ENCODE measurements around the gene SLC35G2.
"Not testable (repeated sequence)": the region's sequence is repeated elsewhere in the genome, so short reads cannot be mapped to it uniquely, and the experiment has no call there.

The SLC35G2 gene

DNA sequence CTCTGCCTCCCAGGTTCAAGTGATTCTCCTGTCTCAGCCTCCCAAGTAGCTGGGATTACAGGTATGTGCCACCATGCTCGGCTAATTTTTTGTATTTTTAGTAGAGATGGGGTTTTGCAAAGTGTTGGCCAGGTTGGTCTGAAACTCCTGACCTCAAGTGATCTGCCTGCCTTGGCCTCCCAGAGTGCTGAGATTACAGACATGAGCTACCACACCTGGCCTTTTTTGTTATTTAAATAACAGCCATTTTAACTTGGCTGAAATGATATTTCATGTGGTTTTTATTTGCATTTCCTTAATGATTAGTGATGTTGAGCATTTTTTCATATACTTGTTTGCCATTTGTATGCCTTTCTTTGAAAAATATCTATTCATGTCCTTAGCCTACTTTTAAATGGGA is 78.2 kb downstream of the SLC35G2 start:
- H3K9ac ChIP-seq (ENCODE audit: low read depth, low read length); H3K9me3 ChIP-seq (ENCODE audit: insufficient read depth, low read depth, low read length); H3K4me3 ChIP-seq (ENCODE audit: low read length); H3K27ac ChIP-seq (ENCODE audit: low read length); H3K27me3 ChIP-seq (ENCODE audit: insufficient read depth, low read length); H3K36me3 ChIP-seq (ENCODE audit: insufficient read depth, low read depth, low read length): not testable (repeated sequence)
- peaks cover 35% of the 10 kb centered on the region for H3K4me1 ChIP-seq (ENCODE audit: insufficient read depth, low read length)

DNA sequence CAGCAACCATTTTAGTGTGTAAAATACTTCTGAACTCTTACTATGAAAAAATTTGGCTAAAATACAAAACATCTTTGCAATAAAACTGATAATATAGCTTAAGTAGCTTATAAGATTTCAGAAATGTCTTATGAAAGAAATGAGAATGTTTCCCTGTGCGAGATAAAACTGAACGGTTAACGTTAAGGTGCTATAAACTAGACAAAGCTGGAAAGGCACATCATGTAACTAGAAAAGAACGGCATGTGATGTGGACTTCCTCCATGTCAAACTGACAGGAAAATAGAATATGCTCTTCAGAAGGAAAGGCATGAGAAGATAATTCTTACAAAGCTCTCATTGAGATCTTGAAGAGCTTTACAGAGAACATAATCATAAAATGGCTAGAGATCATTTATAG is 79.6 kb downstream of the SLC35G2 start:
- H3K27ac ChIP-seq (ENCODE audit: low read length) = no peak overlapping the region
- no peak overlapping the region for H3K9ac ChIP-seq (ENCODE audit: low read depth, low read length)
- no peak overlapping the region for H3K4me3 ChIP-seq (ENCODE audit: low read length)
- H3K27me3 ChIP-seq (ENCODE audit: insufficient read depth, low read length) = no peaks in the 10 kb centered on the region
- peaks cover 38% of the 10 kb centered on the region for H3K4me1 ChIP-seq (ENCODE audit: insufficient read depth, low read length)
- no peaks in the 10 kb centered on the region for H3K9me3 ChIP-seq (ENCODE audit: insufficient read depth, low read depth, low read length)
- 0 out of 2 replicates have a peak, but pooled peaks cover 5% of the 10 kb centered on the region for H3K36me3 ChIP-seq (ENCODE audit: insufficient read depth, low read depth, low read length)

GRCh38 chr3:136898954-136899353 is 80.0 kb downstream of the SLC35G2 start:
- Histone ChIP-seq H3K9me3 (ENCODE audit: insufficient read depth, low read depth, low read length) (no peaks in the 10 kb centered on the region), H3K9ac (ENCODE audit: low read depth, low read length) (no peak overlapping the region), H3K36me3 (ENCODE audit: insufficient read depth, low read depth, low read length) (0 out of 2 replicates have a peak, but pooled peaks cover 5% of the 10 kb centered on the region), H3K27me3 (ENCODE audit: insufficient read depth, low read length) (no peaks in the 10 kb centered on the region), H3K4me3 (ENCODE audit: low read length) (no peak overlapping the region), H3K4me1 (ENCODE audit: insufficient read depth, low read length) (peaks cover 34% of the 10 kb centered on the region), H3K27ac (ENCODE audit: low read length) (no peak overlapping the region)

- H3K27ac ChIP-seq (ENCODE audit: low read length) = no peak overlapping the region
These were observed 80.8 kb downstream of the SLC35G2 start for GRCh38 chr3:136899622-136900158.

GRCh38 chr3:136900694-136901093 is 81.8 kb downstream of the SLC35G2 start:
- H3K4me1 ChIP-seq (ENCODE audit: insufficient read depth, low read length) = peaks cover 34% of the 10 kb centered on the region
- H3K27me3 ChIP-seq (ENCODE audit: insufficient read depth, low read length); H3K9me3 ChIP-seq (ENCODE audit: insufficient read depth, low read depth, low read length); H3K4me3 ChIP-seq (ENCODE audit: low read length); H3K27ac ChIP-seq (ENCODE audit: low read length); H3K36me3 ChIP-seq (ENCODE audit: insufficient read depth, low read depth, low read length); H3K9ac ChIP-seq (ENCODE audit: low read depth, low read length): not testable (repeated sequence)

More at GRCh38 chr3:136899622-136900158, 80.8 kb downstream of the SLC35G2 start:
- Histone ChIP-seq H3K9ac (ENCODE audit: low read depth, low read length) (no peak overlapping the region), H3K4me3 (ENCODE audit: low read length) (no peak overlapping the region), H3K9me3 (ENCODE audit: insufficient read depth, low read depth, low read length) (no peaks in the 10 kb centered on the region), H3K27me3 (ENCODE audit: insufficient read depth, low read length) (no peaks in the 10 kb centered on the region), H3K36me3 (ENCODE audit: insufficient read depth, low read depth, low read length) (0 out of 2 replicates have a peak, but pooled peaks cover 5% of the 10 kb centered on the region), H3K4me1 (ENCODE audit: insufficient read depth, low read length) (peaks cover 34% of the 10 kb centered on the region)

DNA sequence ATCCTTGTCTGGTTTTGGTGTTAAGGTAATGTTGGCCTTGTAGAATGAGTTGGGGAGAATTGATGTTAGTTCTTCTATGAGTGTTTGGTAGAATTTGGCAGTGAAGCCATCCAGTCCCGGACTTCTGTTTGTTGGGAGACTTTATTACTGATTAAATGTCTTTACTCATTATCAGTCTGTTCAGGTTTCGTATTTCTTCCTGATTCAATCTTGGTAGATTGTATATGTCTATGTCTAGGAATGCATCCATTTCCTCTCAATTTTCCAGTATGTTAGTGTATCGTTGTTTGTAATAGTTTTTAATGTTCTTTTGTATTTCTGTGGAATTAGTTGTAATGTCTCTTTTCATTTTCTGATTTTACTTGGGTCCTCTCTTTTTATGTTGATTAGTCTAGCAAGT is 82.5 kb downstream of the SLC35G2 start:
- Histone ChIP-seq H3K9me3 (ENCODE audit: insufficient read depth, low read depth, low read length) (no peaks in the 10 kb centered on the region), H3K27ac (ENCODE audit: low read length) (no peak overlapping the region), H3K4me1 (ENCODE audit: insufficient read depth, low read length) (peaks cover 34% of the 10 kb centered on the region), H3K9ac (ENCODE audit: low read depth, low read length) (peak overlapping the region; percentile 4; the same call in 1 of the 2 replicates), H3K4me3 (ENCODE audit: low read length) (no peak overlapping the region), H3K36me3 (ENCODE audit: insufficient read depth, low read depth, low read length) (0 out of 2 replicates have a peak, but pooled peaks cover 2% of the 10 kb centered on the region), H3K27me3 (ENCODE audit: insufficient read depth, low read length) (no peaks in the 10 kb centered on the region)

- H3K9me3 ChIP-seq (ENCODE audit: insufficient read depth, low read depth, low read length); H3K36me3 ChIP-seq (ENCODE audit: insufficient read depth, low read depth, low read length); H3K27me3 ChIP-seq (ENCODE audit: insufficient read depth, low read length); H3K9ac ChIP-seq (ENCODE audit: low read depth, low read length); H3K27ac ChIP-seq (ENCODE audit: low read length); H3K4me3 ChIP-seq (ENCODE audit: low read length): not testable (repeated sequence)
- H3K4me1 ChIP-seq (ENCODE audit: insufficient read depth, low read length) = peaks cover 30% of the 10 kb centered on the region
These were observed 83.6 kb downstream of the SLC35G2 start for GRCh38 chr3:136902530-136902929.

DNA sequence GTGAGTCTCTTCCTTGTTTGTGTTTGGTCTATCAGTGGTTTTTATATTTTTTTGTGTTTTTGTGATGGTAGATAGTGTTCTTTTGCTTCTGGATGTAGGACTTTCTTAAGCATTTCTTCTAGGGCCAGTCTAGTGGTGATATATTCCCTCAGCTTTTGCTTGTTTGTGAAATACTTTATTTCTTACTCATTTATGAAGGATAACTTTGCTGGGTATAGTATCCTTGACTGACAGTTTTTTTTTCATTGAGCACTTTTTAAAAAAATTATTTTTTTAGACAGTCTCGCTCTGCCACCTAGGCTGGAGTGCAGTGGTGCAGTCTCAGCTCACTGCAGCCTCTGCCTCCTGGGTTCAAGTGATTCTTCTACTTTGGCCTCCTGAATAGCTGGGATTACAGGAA is 85.0 kb downstream of the SLC35G2 start:
- Histone ChIP-seq H3K27me3 (ENCODE audit: insufficient read depth, low read length) (no peaks in the 10 kb centered on the region), H3K36me3 (ENCODE audit: insufficient read depth, low read depth, low read length) (no peaks in the 10 kb centered on the region), H3K9ac (ENCODE audit: low read depth, low read length) (no peak overlapping the region), H3K4me1 (ENCODE audit: insufficient read depth, low read length) (peaks cover 24% of the 10 kb centered on the region), H3K4me3 (ENCODE audit: low read length) (no peak overlapping the region), H3K9me3 (ENCODE audit: insufficient read depth, low read depth, low read length) (no peaks in the 10 kb centered on the region), H3K27ac (ENCODE audit: low read length) (no peak overlapping the region)

DNA sequence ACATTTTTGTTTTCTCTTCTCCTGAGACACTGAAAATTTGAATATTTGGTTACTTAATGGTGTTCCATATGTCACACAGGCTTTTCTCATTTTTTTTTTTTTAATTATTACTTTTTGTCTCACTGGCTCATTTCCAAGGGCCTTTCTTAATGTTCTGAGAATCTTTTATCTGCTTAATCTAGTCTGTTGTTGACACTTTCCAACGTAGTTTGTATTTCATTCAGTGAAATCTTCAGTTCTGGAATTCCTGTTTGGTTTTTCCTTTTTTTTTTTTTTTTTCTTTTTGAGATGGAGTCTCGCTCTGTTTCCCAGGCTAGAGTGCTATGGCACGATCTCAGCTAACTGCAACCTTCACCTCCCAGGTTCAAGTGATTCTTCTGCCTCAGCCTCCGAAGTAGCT is 85.8 kb downstream of the SLC35G2 start:
- Histone ChIP-seq H3K9me3 (ENCODE audit: insufficient read depth, low read depth, low read length) (no peaks in the 10 kb centered on the region), H3K36me3 (ENCODE audit: insufficient read depth, low read depth, low read length) (no peaks in the 10 kb centered on the region), H3K27me3 (ENCODE audit: insufficient read depth, low read length) (no peaks in the 10 kb centered on the region), H3K4me3 (ENCODE audit: low read length) (no peak overlapping the region), H3K27ac (ENCODE audit: low read length) (no peak overlapping the region), H3K9ac (ENCODE audit: low read depth, low read length) (no peak overlapping the region), H3K4me1 (ENCODE audit: insufficient read depth, low read length) (peaks cover 17% of the 10 kb centered on the region)

Data from iPS-20b (cell line).